GM21737 (cell line): ENCODE results near the gene ZSCAN25.
A peak's percentile ranks its signal among the peaks of the same experiment; 100 is the strongest.
"Not testable (repeated sequence)": the region's sequence is repeated elsewhere in the genome, so short reads cannot be mapped to it uniquely, and the experiment has no call there.

Experiments
- ATAC-seq: cut with Tn5 transposase; IDR thresholded peaks from one replicate; pipeline ENCODE4 v1.9.1; 2021; ENCODE audit warnings: mild to moderate bottlenecking, moderate library complexity; ENCODE audit not compliant: unreplicated experiment

Gene ZSCAN25

GRCh38 chr7:99616359-99617191 lies at the start of gene ZSCAN25:
Gene ZSCAN25, plus strand, starts transcription at chr7:99616946. Its CDS starts 2,661 bp downstream, at chr7:99619607.
- ATAC-seq = peak; percentile 94

GRCh38 chr7:99568770-99569169 lies 48.0 kb upstream of the ZSCAN25 start:
- not testable (repeated sequence) for ATAC-seq

GRCh38 chr7:99571768-99572167 lies 45.0 kb upstream of the ZSCAN25 start:
- no peak for ATAC-seq

- no peak for ATAC-seq
These were observed 43.5 kb upstream of the ZSCAN25 start for GRCh38 chr7:99573257-99573656.

- ATAC-seq = no peak
These were observed 40.5 kb upstream of the ZSCAN25 start for GRCh38 chr7:99576251-99576650.

- ATAC-seq = no peak
These were observed 37.3 kb upstream of the ZSCAN25 start for GRCh38 chr7:99579281-99579955.

- ATAC-seq = no peak
These were observed 36.6 kb upstream of the ZSCAN25 start for GRCh38 chr7:99579956-99580777.

GRCh38 chr7:99580778-99581332 lies 35.9 kb upstream of the ZSCAN25 start:
- ATAC-seq = not testable (repeated sequence)

GRCh38 chr7:99588868-99589267 lies 27.9 kb upstream of the ZSCAN25 start:
- no peak for ATAC-seq

GRCh38 chr7:99594948-99595745 lies 21.6 kb upstream of the ZSCAN25 start:
- ATAC-seq = no peak

GRCh38 chr7:99596408-99596955 lies 20.3 kb upstream of the ZSCAN25 start:
- no peak for ATAC-seq

- no peak for ATAC-seq
These were observed 18.8 kb upstream of the ZSCAN25 start, which contains the start of gene TMEM225B for GRCh38 chr7:99597762-99598501. Gene TMEM225B, plus strand, starts transcription at chr7:99598267. Its CDS starts 6,122 bp downstream, at chr7:99604389.

GRCh38 chr7:99599836-99600235 lies 16.9 kb upstream of the ZSCAN25 start:
- ATAC-seq = no peak

GRCh38 chr7:99601656-99602310 lies 15.0 kb upstream of the ZSCAN25 start:
- ATAC-seq = no peak

- no peak for ATAC-seq
These were observed 11.2 kb upstream of the ZSCAN25 start for GRCh38 chr7:99605527-99605926.

GRCh38 chr7:99606531-99606930 lies 10.2 kb upstream of the ZSCAN25 start:
- no peak for ATAC-seq

- no peak for ATAC-seq
These were observed 9.2 kb upstream of the ZSCAN25 start for GRCh38 chr7:99607548-99607947.

GRCh38 chr7:99614495-99614894 lies 2.3 kb upstream of the ZSCAN25 start:
- no peak for ATAC-seq

GRCh38 chr7:99615989-99616358 lies 772 bp upstream of the ZSCAN25 start:
- ATAC-seq = no peak
